ENCODE data around the gene ZNF91.

Gene ZNF91

GRCh38 chr19:23407616-23408133, 12.4 kb upstream of the ZNF91 start:
- no peak overlapping the region for H3K4me3 ChIP-seq (ENCODE audit: control insufficient read depth, low read depth, low read length)
- no peak for DNase-seq (ENCODE audit: low read depth)
- no peak for TF ChIP-seq CTCF (conservative IDR thresholded peaks at IDR 0.05; ENCODE audit: control insufficient read depth, insufficient read depth, low read depth, low read length)

DNA sequence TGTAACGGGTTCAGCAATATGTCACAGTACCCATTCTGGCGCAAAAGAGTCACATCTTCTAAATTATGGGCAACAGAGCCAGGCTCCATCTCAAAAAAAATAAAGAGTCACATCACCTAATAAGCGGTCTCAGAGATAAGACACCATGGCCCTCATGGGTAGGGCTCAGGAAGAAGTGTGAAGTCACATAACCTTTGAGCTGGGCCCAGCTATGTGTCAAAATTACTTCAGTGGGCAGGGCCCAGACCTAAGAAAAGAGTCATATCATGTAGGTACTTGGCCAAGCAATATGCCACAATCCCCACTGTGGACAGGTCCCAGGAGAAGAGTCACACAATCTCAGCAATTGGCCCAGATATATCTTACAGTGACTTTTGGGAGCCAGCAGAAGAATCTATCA, 11.4 kb upstream of the ZNF91 start:
- no peak overlapping the region for H3K4me3 ChIP-seq (ENCODE audit: control insufficient read depth, low read depth, low read length)
- no peak for DNase-seq (ENCODE audit: low read depth)
- TF ChIP-seq CTCF (conservative IDR thresholded peaks at IDR 0.05; ENCODE audit: control insufficient read depth, insufficient read depth, low read depth, low read length), result no peak

DNA sequence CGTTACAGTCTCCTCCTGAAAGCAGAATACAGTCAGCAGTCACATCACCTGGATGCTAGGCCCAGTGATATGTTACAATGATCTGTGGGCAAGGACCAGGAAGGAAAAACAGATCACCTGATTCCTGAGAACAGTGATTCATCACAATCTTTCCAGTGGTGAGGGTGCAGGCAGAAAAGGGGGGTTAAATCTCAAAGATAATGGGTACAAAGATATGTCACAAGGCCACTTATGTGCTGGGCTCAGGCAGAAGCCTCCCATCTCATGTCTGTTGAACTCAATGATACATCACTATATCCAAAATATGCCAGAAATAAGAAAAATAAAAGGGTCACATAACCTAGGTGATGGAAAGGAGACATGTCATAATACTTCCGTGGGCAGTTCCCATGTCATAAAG, 10.8 kb upstream of the ZNF91 start:
- TF ChIP-seq CTCF (conservative IDR thresholded peaks at IDR 0.05; ENCODE audit: control insufficient read depth, insufficient read depth, low read depth, low read length), result no peak
- no peak for DNase-seq (ENCODE audit: low read depth)
- no peak overlapping the region for H3K4me3 ChIP-seq (ENCODE audit: control insufficient read depth, low read depth, low read length)

- no peak for TF ChIP-seq CTCF (conservative IDR thresholded peaks at IDR 0.05; ENCODE audit: control insufficient read depth, insufficient read depth, low read depth, low read length)
- no peak overlapping the region for H3K4me3 ChIP-seq (ENCODE audit: control insufficient read depth, low read depth, low read length)
- DNase-seq (ENCODE audit: low read depth), result no peak
Measured at GRCh38 chr19:23404676-23405075, 9.4 kb upstream of the ZNF91 start.

GRCh38 chr19:23403581-23404324, 8.5 kb upstream of the ZNF91 start:
- H3K4me3 ChIP-seq (ENCODE audit: control insufficient read depth, low read depth, low read length), result no peak overlapping the region
- DNase-seq (ENCODE audit: low read depth), result no peak
- TF ChIP-seq CTCF (conservative IDR thresholded peaks at IDR 0.05; ENCODE audit: control insufficient read depth, insufficient read depth, low read depth, low read length), result no peak

- no peak for DNase-seq (ENCODE audit: low read depth)
- H3K4me3 ChIP-seq (ENCODE audit: control insufficient read depth, low read depth, low read length), result no peak overlapping the region
- TF ChIP-seq CTCF (conservative IDR thresholded peaks at IDR 0.05; ENCODE audit: control insufficient read depth, insufficient read depth, low read depth, low read length), result no peak
Measured at GRCh38 chr19:23403052-23403451, 7.8 kb upstream of the ZNF91 start.

All from fibroblast of mammary gland (primary cell).